Measurements from ENCODE around the gene PPFIA4. TPM values are rescaled to one million over a fixed set of nuclear protein-coding genes. Genes with fewer than 3 reads are reported as not detected.
A peak's percentile ranks its signal among the peaks of the same experiment; 100 is the strongest.

The PPFIA4 gene
- total and polyA plus RNA-seq, 4 donors, result 0.30 to 5.1 (median 0.95) TPM

DNA sequence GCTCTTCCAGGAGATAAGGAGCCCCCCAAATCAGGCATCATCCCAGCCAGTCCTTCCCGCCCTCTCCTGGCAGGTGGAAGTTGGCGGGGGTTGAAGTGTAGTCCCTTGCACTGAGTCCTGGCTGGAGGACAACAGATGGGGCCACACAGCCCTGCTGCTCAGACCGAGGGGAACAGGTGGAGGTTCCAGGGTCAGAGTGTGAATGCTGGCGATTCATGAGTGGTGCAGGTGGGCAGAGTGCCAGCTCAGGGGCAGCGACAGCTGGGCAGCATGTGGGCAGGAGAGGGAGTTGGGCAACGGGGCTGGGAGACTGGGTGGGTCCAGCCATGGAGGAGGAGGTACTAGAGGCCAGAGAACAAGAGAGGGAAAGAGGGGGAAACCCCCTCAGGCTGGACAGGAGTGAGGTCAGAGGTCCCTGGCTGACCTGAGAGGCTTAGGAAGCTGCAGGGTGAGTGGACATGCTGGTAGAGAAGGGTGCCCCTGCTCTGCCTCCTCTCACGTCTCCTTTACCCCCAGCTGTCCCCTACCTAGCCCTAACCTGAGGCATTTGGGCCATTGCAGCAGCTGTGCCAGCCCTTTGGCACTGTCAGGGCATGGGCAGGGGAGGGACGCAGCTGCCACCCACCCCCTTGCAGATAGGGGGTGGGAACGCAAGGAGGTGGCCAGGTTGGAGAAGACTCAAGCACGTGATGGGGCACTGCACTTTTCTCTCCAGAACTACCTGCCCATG, 90.0 kb downstream of the PPFIA4 start:
- Histone ChIP-seq H3K9ac (ENCODE audit: insufficient read depth in 1 of 2, low read length in 2 of 2) (no peak overlapping the region), H3K27me3 (ENCODE audit: control insufficient read depth in 3 of 3, insufficient read depth in 3 of 3, low read length in 2 of 3) (peaks cover 0 to 6% (median 3%) of the 10 kb centered on the region in 3 donors), H3K4me3 (no peak overlapping the region), H3K36me3 (ENCODE audit: control insufficient read depth in 4 of 4, insufficient read depth in 4 of 4, low read length in 4 of 4) (no peaks in the 10 kb centered on the region), H3K4me1 (ENCODE audit: control insufficient read depth in 5 of 5, insufficient read depth in 5 of 5, low read length in 5 of 5) (peaks cover 0 to 3% (median 0%) of the 10 kb centered on the region in 5 donors), H3K9me3 (ENCODE audit: control insufficient read depth in 4 of 4, insufficient read depth in 3 of 4, low read length in 3 of 4) (no peaks in the 10 kb centered on the region), H3K27ac (ENCODE audit: low read depth in 1 of 2, low read length in 1 of 2) (no peak overlapping the region)
- ATAC-seq (ENCODE audit: insufficient read depth, low FRiP score) (no peak), DNase-seq (no peak)
- TF ChIP-seq, protein P1, sequence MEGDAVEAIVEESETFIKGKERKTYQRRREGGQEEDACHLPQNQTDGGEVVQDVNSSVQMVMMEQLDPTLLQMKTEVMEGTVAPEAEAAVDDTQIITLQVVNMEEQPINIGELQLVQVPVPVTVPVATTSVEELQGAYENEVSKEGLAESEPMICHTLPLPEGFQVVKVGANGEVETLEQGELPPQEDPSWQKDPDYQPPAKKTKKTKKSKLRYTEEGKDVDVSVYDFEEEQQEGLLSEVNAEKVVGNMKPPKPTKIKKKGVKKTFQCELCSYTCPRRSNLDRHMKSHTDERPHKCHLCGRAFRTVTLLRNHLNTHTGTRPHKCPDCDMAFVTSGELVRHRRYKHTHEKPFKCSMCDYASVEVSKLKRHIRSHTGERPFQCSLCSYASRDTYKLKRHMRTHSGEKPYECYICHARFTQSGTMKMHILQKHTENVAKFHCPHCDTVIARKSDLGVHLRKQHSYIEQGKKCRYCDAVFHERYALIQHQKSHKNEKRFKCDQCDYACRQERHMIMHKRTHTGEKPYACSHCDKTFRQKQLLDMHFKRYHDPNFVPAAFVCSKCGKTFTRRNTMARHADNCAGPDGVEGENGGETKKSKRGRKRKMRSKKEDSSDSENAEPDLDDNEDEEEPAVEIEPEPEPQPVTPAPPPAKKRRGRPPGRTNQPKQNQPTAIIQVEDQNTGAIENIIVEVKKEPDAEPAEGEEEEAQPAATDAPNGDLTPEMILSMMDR (IDR thresholded peaks at IDR 0.05; ENCODE audit: control extremely low read depth, extremely low read depth), result no peak
- 67 to 76% methylated on average over 10 of the region's 10 CpGs for WGBS, 2 donors

GRCh38 chr1:203117611-203118575, 91.6 kb downstream of the PPFIA4 start:
- H3K9me3 ChIP-seq (ENCODE audit: control insufficient read depth in 4 of 4, insufficient read depth in 3 of 4, low read length in 3 of 4), result no peaks in the 10 kb centered on the region
- H3K4me3 ChIP-seq, result no peak overlapping the region
- peaks cover 0 to 3% (median 0%) of the 10 kb centered on the region in 5 donors for H3K4me1 ChIP-seq (ENCODE audit: control insufficient read depth in 5 of 5, insufficient read depth in 5 of 5, low read length in 5 of 5)
- ATAC-seq (ENCODE audit: insufficient read depth, low FRiP score), result peak; percentile 82
- H3K36me3 ChIP-seq (ENCODE audit: control insufficient read depth in 4 of 4, insufficient read depth in 4 of 4, low read length in 4 of 4), result no peaks in the 10 kb centered on the region
- 26 to 43% methylated on average over 25 to 35 of the region's 35 CpGs for WGBS, 2 donors
- TF ChIP-seq, protein P1 (IDR thresholded peaks at IDR 0.05; ENCODE audit: control extremely low read depth, extremely low read depth), result peak; percentile 52
- H3K27me3 ChIP-seq (ENCODE audit: control insufficient read depth in 3 of 3, insufficient read depth in 3 of 3, low read length in 2 of 3), result peaks cover 0 to 6% (median 3%) of the 10 kb centered on the region in 3 donors
- H3K27ac ChIP-seq (ENCODE audit: low read depth in 1 of 2, low read length in 1 of 2), result no peak overlapping the region
- DNase-seq, result peak; percentile 70 to 84 (median 82)
- no peak overlapping the region for H3K9ac ChIP-seq (ENCODE audit: insufficient read depth in 1 of 2, low read length in 2 of 2)

- no peak for DNase-seq
- Histone ChIP-seq H3K4me1 (ENCODE audit: control insufficient read depth in 5 of 5, insufficient read depth in 5 of 5, low read length in 5 of 5) (peaks cover 0 to 3% (median 0%) of the 10 kb centered on the region in 5 donors), H3K27ac (ENCODE audit: low read depth in 1 of 2, low read length in 1 of 2) (no peak overlapping the region), H3K36me3 (ENCODE audit: control insufficient read depth in 4 of 4, insufficient read depth in 4 of 4, low read length in 4 of 4) (no peaks in the 10 kb centered on the region), H3K4me3 (no peak overlapping the region), H3K27me3 (ENCODE audit: control insufficient read depth in 3 of 3, insufficient read depth in 3 of 3, low read length in 2 of 3) (peaks cover 0 to 11% (median 0%) of the 10 kb centered on the region in 3 donors), H3K9me3 (ENCODE audit: control insufficient read depth in 4 of 4, insufficient read depth in 3 of 4, low read length in 3 of 4) (no peaks in the 10 kb centered on the region), H3K9ac (ENCODE audit: insufficient read depth in 1 of 2, low read length in 2 of 2) (no peak overlapping the region)
- 76 to 80% methylated on average over 7 of the region's 7 CpGs for WGBS, 2 donors
- TF ChIP-seq, protein P1 (IDR thresholded peaks at IDR 0.05; ENCODE audit: control extremely low read depth, extremely low read depth), result no peak
- no peak for ATAC-seq (ENCODE audit: insufficient read depth, low FRiP score)
These were observed 94.2 kb downstream of the PPFIA4 start for GRCh38 chr1:203120325-203121153.
